ENCODE measurements around the gene CD37.
A peak's percentile ranks its signal among the peaks of the same experiment; 100 is the strongest.
"Not testable (repeated sequence)": the region's sequence is repeated elsewhere in the genome, so short reads cannot be mapped to it uniquely, and the experiment has no call there.

Gene CD37

GRCh38 chr19:49362929-49363267, 27.7 kb downstream of the CD37 start:
- Histone ChIP-seq H3K9me3 (ENCODE audit: low read length) (no peaks in the 10 kb centered on the region), H3K27me3 (ENCODE audit: insufficient read depth, low read length) (no peaks in the 10 kb centered on the region), H2AFZ (ENCODE audit: low read depth, low read length) (peak overlapping the region; percentile 14), H3K4me3 (ENCODE audit: low read length) (peak overlapping the region; percentile 99), H3K36me3 (ENCODE audit: insufficient read depth, low read length) (peaks cover 13% of the 10 kb centered on the region), H3K4me1 (ENCODE audit: insufficient read depth, low read length) (peaks cover 11% of the 10 kb centered on the region)

DNA sequence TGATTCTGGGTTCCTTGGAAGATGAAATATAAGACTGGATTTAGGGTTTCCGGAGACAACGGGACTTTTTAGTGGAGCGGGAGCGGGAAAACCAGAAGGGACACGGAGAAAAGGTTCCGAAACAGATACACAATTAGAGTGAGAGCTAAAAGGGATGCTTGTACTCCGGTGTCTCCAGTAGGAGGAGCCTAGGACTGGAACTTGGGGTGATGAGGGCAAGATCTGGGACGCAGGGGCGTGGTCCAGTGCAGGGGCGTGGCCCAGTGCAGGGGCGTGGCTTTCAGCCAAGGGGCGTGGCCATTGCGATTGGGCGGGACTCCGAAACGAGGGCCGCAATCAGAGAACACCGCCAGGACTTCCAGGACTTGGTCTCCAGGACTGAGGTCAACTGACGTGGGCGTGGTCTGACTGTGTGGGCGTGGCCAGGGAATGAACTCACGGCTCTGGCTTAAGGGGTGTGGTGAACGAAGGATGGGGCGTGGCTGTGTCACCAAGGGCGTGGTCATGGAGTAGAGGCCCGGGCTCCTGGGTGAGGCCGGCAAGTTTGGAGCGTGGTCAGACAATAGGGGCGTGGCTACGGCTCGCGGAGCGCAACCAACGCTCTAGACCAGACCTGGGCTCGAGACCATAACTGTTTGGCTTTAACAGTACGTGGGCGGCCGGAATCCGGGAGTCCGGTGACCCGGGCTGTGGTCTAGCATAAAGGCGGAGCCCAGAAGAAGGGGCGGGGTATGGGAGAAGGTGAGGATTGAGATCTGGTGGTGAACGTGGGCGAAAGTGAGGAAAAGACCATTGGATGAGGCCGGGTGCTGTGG, 28.3 kb downstream of the CD37 start, which contains the start of gene DKKL1:
Gene DKKL1, plus strand, starts transcription at position 610 of the 815 bp plus-strand sequence. Its CDS starts 122 bp downstream, at position 732.
- Histone ChIP-seq H3K36me3 (ENCODE audit: insufficient read depth, low read length) (peaks cover 12% of the 10 kb centered on the region), H3K4me1 (ENCODE audit: insufficient read depth, low read length) (peaks cover 11% of the 10 kb centered on the region), H3K27me3 (ENCODE audit: insufficient read depth, low read length) (no peaks in the 10 kb centered on the region), H2AFZ (ENCODE audit: low read depth, low read length) (peak within 1 kb of the TSS; percentile 14), H3K4me3 (ENCODE audit: low read length) (peak within 1 kb of the TSS; percentile 99), H3K9me3 (ENCODE audit: low read length) (no peaks in the 10 kb centered on the region)

GRCh38 chr19:49364083-49364737, 29.0 kb downstream of the CD37 start:
- Histone ChIP-seq H3K36me3 (ENCODE audit: insufficient read depth, low read length) (peaks cover 7% of the 10 kb centered on the region), H2AFZ (ENCODE audit: low read depth, low read length) (no peak overlapping the region), H3K9me3 (ENCODE audit: low read length) (peaks cover 5% of the 10 kb centered on the region), H3K4me1 (ENCODE audit: insufficient read depth, low read length) (peaks cover 11% of the 10 kb centered on the region), H3K4me3 (ENCODE audit: low read length) (peak overlapping the region; percentile 99), H3K27me3 (ENCODE audit: insufficient read depth, low read length) (no peaks in the 10 kb centered on the region)

DNA sequence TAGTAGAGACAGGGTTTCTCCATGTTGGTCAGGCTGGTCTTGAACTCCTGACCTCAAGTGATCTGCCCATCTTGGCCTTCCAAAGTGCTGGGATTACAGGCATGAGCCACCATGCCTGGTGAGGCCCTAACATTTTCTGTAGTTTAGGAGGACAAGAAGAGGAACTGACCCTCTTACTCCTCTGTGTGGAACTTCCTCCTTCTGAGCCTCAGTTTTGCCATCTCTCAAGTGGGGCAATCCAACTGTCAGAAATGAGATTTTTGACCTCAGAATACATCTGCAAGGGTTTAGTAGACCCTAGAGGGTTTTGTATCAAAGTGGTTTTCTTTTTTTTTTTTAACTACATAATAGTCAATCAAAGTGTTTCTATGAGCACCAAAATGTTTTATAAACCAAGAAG, 30.9 kb downstream of the CD37 start:
- Histone ChIP-seq H3K9me3 (ENCODE audit: low read length) (peaks cover 13% of the 10 kb centered on the region), H3K27me3 (ENCODE audit: insufficient read depth, low read length) (no peaks in the 10 kb centered on the region), H2AFZ (ENCODE audit: low read depth, low read length) (no peak overlapping the region), H3K4me3 (ENCODE audit: low read length) (no peak overlapping the region), H3K36me3 (ENCODE audit: insufficient read depth, low read length) (no peaks in the 10 kb centered on the region), H3K4me1 (ENCODE audit: insufficient read depth, low read length) (peaks cover 4% of the 10 kb centered on the region)

GRCh38 chr19:49368711-49369358, 33.6 kb downstream of the CD37 start:
- no peak overlapping the region for H3K4me3 ChIP-seq (ENCODE audit: low read length)
- no peak overlapping the region for H2AFZ ChIP-seq (ENCODE audit: low read depth, low read length)
- no peaks in the 10 kb centered on the region for H3K36me3 ChIP-seq (ENCODE audit: insufficient read depth, low read length)
- H3K9me3 ChIP-seq (ENCODE audit: low read length), result peaks cover 13% of the 10 kb centered on the region
- H3K27me3 ChIP-seq (ENCODE audit: insufficient read depth, low read length), result no peaks in the 10 kb centered on the region
- no peaks in the 10 kb centered on the region for H3K4me1 ChIP-seq (ENCODE audit: insufficient read depth, low read length)

DNA sequence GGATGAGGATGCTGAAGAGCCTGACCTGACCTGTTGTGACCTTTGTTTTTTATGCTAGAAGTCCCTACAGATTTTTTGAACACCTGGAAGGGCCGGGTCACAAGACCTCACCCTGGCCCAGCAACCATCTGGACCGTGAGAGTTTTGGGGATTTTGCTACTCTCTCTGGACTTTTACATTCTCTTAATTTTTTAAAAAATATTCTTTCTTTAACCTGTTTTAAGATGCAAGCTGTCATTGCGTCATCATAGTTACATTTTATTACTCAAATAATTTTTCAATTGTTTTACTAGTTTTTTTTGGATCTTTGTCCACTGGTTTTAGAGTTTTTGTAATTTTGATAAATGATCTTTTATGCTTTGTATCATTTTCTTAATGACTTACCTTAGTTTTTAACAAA, 36.0 kb downstream of the CD37 start:
- H3K27me3 ChIP-seq (ENCODE audit: insufficient read depth, low read length), result no peaks in the 10 kb centered on the region
- no peaks in the 10 kb centered on the region for H3K4me1 ChIP-seq (ENCODE audit: insufficient read depth, low read length)
- no peak overlapping the region for H3K4me3 ChIP-seq (ENCODE audit: low read length)
- peaks cover 13% of the 10 kb centered on the region for H3K9me3 ChIP-seq (ENCODE audit: low read length)
- H3K36me3 ChIP-seq (ENCODE audit: insufficient read depth, low read length), result no peaks in the 10 kb centered on the region
- no peak overlapping the region for H2AFZ ChIP-seq (ENCODE audit: low read depth, low read length)

GRCh38 chr19:49373174-49373573, 38.0 kb downstream of the CD37 start:
- H3K4me1 ChIP-seq (ENCODE audit: insufficient read depth, low read length); H3K36me3 ChIP-seq (ENCODE audit: insufficient read depth, low read length); H2AFZ ChIP-seq (ENCODE audit: low read depth, low read length); H3K4me3 ChIP-seq (ENCODE audit: low read length); H3K27me3 ChIP-seq (ENCODE audit: insufficient read depth, low read length): not testable (repeated sequence)
- H3K9me3 ChIP-seq (ENCODE audit: low read length), result peaks cover 13% of the 10 kb centered on the region

GRCh38 chr19:49374665-49375434, 39.6 kb downstream of the CD37 start:
- Histone ChIP-seq H3K27me3 (ENCODE audit: insufficient read depth, low read length) (no peaks in the 10 kb centered on the region), H2AFZ (ENCODE audit: low read depth, low read length) (no peak overlapping the region), H3K9me3 (ENCODE audit: low read length) (peaks cover 3% of the 10 kb centered on the region), H3K4me1 (ENCODE audit: insufficient read depth, low read length) (no peaks in the 10 kb centered on the region), H3K36me3 (ENCODE audit: insufficient read depth, low read length) (no peaks in the 10 kb centered on the region), H3K4me3 (ENCODE audit: low read length) (no peak overlapping the region)

GRCh38 chr19:49378512-49378911, 43.3 kb downstream of the CD37 start:
- no peak overlapping the region for H2AFZ ChIP-seq (ENCODE audit: low read depth, low read length)
- no peaks in the 10 kb centered on the region for H3K36me3 ChIP-seq (ENCODE audit: insufficient read depth, low read length)
- no peaks in the 10 kb centered on the region for H3K27me3 ChIP-seq (ENCODE audit: insufficient read depth, low read length)
- no peaks in the 10 kb centered on the region for H3K4me1 ChIP-seq (ENCODE audit: insufficient read depth, low read length)
- no peak overlapping the region for H3K4me3 ChIP-seq (ENCODE audit: low read length)
- no peaks in the 10 kb centered on the region for H3K9me3 ChIP-seq (ENCODE audit: low read length)

- no peaks in the 10 kb centered on the region for H3K4me1 ChIP-seq (ENCODE audit: insufficient read depth, low read length)
- H2AFZ ChIP-seq (ENCODE audit: low read depth, low read length), result no peak overlapping the region
- no peaks in the 10 kb centered on the region for H3K27me3 ChIP-seq (ENCODE audit: insufficient read depth, low read length)
- H3K4me3 ChIP-seq (ENCODE audit: low read length), result no peak overlapping the region
- no peaks in the 10 kb centered on the region for H3K9me3 ChIP-seq (ENCODE audit: low read length)
- H3K36me3 ChIP-seq (ENCODE audit: insufficient read depth, low read length), result no peaks in the 10 kb centered on the region
Observed at GRCh38 chr19:49380391-49380790, 45.2 kb downstream of the CD37 start.

GRCh38 chr19:49382639-49383038, 47.4 kb downstream of the CD37 start:
- H3K4me1 ChIP-seq (ENCODE audit: insufficient read depth, low read length), result no peaks in the 10 kb centered on the region
- H3K4me3 ChIP-seq (ENCODE audit: low read length), result no peak overlapping the region
- H3K36me3 ChIP-seq (ENCODE audit: insufficient read depth, low read length), result no peaks in the 10 kb centered on the region
- no peaks in the 10 kb centered on the region for H3K27me3 ChIP-seq (ENCODE audit: insufficient read depth, low read length)
- H3K9me3 ChIP-seq (ENCODE audit: low read length), result no peaks in the 10 kb centered on the region
- H2AFZ ChIP-seq (ENCODE audit: low read depth, low read length), result no peak overlapping the region

DNA sequence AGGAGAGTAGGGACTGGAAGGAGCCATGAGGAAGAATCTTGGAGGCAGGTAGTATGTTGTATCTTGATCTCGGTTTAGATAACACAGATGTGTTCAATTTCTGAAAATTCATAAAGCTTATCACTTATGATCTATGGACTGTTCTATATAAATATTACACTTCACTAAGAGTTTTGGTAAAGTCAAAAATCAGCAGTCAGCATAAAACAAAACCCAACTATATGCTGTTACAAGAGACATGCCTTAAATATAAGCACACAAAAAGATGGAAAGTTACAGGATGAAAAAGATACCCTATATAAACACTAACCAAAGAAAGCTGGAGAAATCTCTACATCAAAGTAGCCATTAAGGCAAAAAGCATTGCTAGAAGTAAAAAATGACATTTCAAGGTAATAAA, 48.4 kb downstream of the CD37 start:
- Histone ChIP-seq H3K36me3 (ENCODE audit: insufficient read depth, low read length) (no peaks in the 10 kb centered on the region), H2AFZ (ENCODE audit: low read depth, low read length) (no peak overlapping the region), H3K27me3 (ENCODE audit: insufficient read depth, low read length) (no peaks in the 10 kb centered on the region), H3K4me3 (ENCODE audit: low read length) (no peak overlapping the region), H3K9me3 (ENCODE audit: low read length) (no peaks in the 10 kb centered on the region), H3K4me1 (ENCODE audit: insufficient read depth, low read length) (no peaks in the 10 kb centered on the region)

GRCh38 chr19:49387936-49388372, 52.7 kb downstream of the CD37 start, which contains the start of gene KASH5:
TSS of gene KASH5 (plus strand) at chr19:49388249. CDS start at chr19:49390884, 2,635 bp downstream.
- no peak within 1 kb of the TSS for H2AFZ ChIP-seq (ENCODE audit: low read depth, low read length)
- no peaks in the 10 kb centered on the region for H3K9me3 ChIP-seq (ENCODE audit: low read length)
- no peak within 1 kb of the TSS for H3K4me3 ChIP-seq (ENCODE audit: low read length)
- H3K4me1 ChIP-seq (ENCODE audit: insufficient read depth, low read length), result no peaks in the 10 kb centered on the region
- H3K36me3 ChIP-seq (ENCODE audit: insufficient read depth, low read length), result no peaks in the 10 kb centered on the region
- H3K27me3 ChIP-seq (ENCODE audit: insufficient read depth, low read length), result no peaks in the 10 kb centered on the region

All from neuron (in vitro differentiated cells).